Smooth muscle cell (in vitro differentiated cells): ENCODE data around the gene HKDC1. TPM values are rescaled to one million over a fixed set of nuclear protein-coding genes. Genes with fewer than 3 reads are reported as not detected.
"Not testable (repeated sequence)": the region's sequence is repeated elsewhere in the genome, so short reads cannot be mapped to it uniquely, and the experiment has no call there.

Source experiments
- DNase-seq: peaks from one replicate; lab custom pipeline; 2025; ENCODE audit not compliant: unreplicated experiment; lab: John Stamatoyannopoulos, UW
- H2AFZ ChIP-seq: fragments of 200-600 bp; sonication (generic); 2 replicates; pipeline ENCODE4 v1.6.0; 2016; ENCODE audit warnings: antibody characterized with exemption, low read depth, mild to moderate bottlenecking
- H3F3A ChIP-seq: fragments of 200-600 bp; sonication (generic); 2 replicates; pipeline ENCODE4 v1.6.0; 2017; ENCODE audit warnings: antibody characterized with exemption, low read depth
- H3K27ac ChIP-seq: fragments of 200-600 bp; sonication (generic); 2 replicates; pipeline ENCODE4 v1.5.1; 2016; ENCODE audit warnings: low read depth, mild to moderate bottlenecking
- H3K27me3 ChIP-seq: fragments of 200-600 bp; sonication (generic); 2 replicates; pipeline ENCODE4 v1.6.1; 2016; ENCODE audit warnings: low read depth, mild to moderate bottlenecking
- H3K36me3 ChIP-seq: fragments of 200-600 bp; sonication (generic); 2 replicates; pipeline ENCODE4 v1.5.1; 2016; ENCODE audit warnings: low read depth
- H3K4me1 ChIP-seq: fragments of 200-600 bp; sonication (generic); 2 replicates; pipeline ENCODE4 v1.5.1; 2016; ENCODE audit warnings: low read depth
- H3K4me2 ChIP-seq: fragments of 200-600 bp; sonication (generic); 2 replicates; pipeline ENCODE4 v1.6.0; 2016; ENCODE audit warnings: mild to moderate bottlenecking
- H3K4me3 ChIP-seq: fragments of 200-600 bp; sonication (generic); 2 replicates; pipeline ENCODE4 v1.5.1; 2016; ENCODE audit warnings: mild to moderate bottlenecking
- H3K79me2 ChIP-seq: fragments of 200-600 bp; sonication (generic); 2 replicates; pipeline ENCODE4 v1.6.0; 2016; ENCODE audit warnings: low read depth, mild to moderate bottlenecking
- H3K9ac ChIP-seq: fragments of 200-600 bp; sonication (generic); 2 replicates; pipeline ENCODE4 v1.6.0; 2016; ENCODE audit warnings: low read depth
- H3K9me3 ChIP-seq: fragments of 200-600 bp; sonication (generic); replicated peaks from 2 replicates; pipeline ENCODE4 v1.5.1; 2016; ENCODE audit warnings: low read depth
- H4K20me1 ChIP-seq: fragments of 200-600 bp; sonication (generic); 2 replicates; pipeline ENCODE4 v1.6.0; 2016; ENCODE audit warnings: low read depth
- CTCF ChIP-seq: fragments of 200-600 bp; sonication (generic); IDR thresholded peaks from 2 replicates; pipeline ENCODE4 v1.5.1; 2017; ENCODE audit warnings: borderline replicate concordance, mild to moderate bottlenecking, antibody characterized with exemption; ENCODE audit not compliant: insufficient read depth, poor library complexity, severe bottlenecking
- WGBS: methylation state at CpG from one replicate; pipeline ENCODE4 v1.1.7; 2016; ENCODE audit warnings: low lambda C conversion rate; 5-methylcytosine and 5-hydroxymethylcytosine counted together
- polyA plus RNA-seq: library from polyadenylated mRNA; unstranded; fragments of >200 nt; fragmentation: Nextera tagmentation; extraction: Ambion mirVana; gene quantifications from 2 replicates; pipeline ENCODE4 v1.2.1, GENCODE V29; 2016
- total RNA-seq: library from RNA; depleted of rRNA; stranded (reverse); fragments of >200 nt; gene quantifications from 2 replicates; pipeline ENCODE4 v1.2.3, GENCODE V29; 2014

The HKDC1 gene
- 0.09 TPM in 1 of 2 replicates, not detected in the other for total RNA-seq
- 0.27 TPM in 1 of 2 replicates, not detected in the other for polyA plus RNA-seq

GRCh38 chr10:69220041-69220451 lies at the start of gene HKDC1:
Gene HKDC1, plus strand, starts transcription at chr10:69220332. Its CDS starts 104 bp downstream, at chr10:69220436.
- TF ChIP-seq CTCF: no peak
- Histone ChIP-seq H3K4me3 (peak within 1 kb of the TSS; percentile 24), H3K36me3 (no peaks in the 10 kb centered on the region), H3K27me3 (no peaks in the 10 kb centered on the region), H3K9me3 (no peaks in the 10 kb centered on the region), H3K4me2 (no peak within 1 kb of the TSS), H3K27ac (no peak within 1 kb of the TSS), H2AFZ (no peak within 1 kb of the TSS), H4K20me1 (no peaks in the 10 kb centered on the region), H3K4me1 (no peaks in the 10 kb centered on the region), H3K9ac (no peak within 1 kb of the TSS), H3F3A (no peaks in the 10 kb centered on the region), H3K79me2 (no peaks in the 10 kb centered on the region)
- WGBS: 90% methylated on average over 8 of the region's 8 CpGs
- DNase-seq: no peak

GRCh38 chr10:69172241-69172982 lies 47.7 kb upstream of the HKDC1 start:
- no peak overlapping the region for H3K4me3 ChIP-seq
- peaks cover 8% of the 10 kb centered on the region for H3K36me3 ChIP-seq
- no peaks in the 10 kb centered on the region for H3K9me3 ChIP-seq
- H3K27me3 ChIP-seq: no peaks in the 10 kb centered on the region
- H2AFZ ChIP-seq: no peak overlapping the region
- WGBS: 95% methylated on average over 3 of the region's 3 CpGs
- H3F3A ChIP-seq: no peaks in the 10 kb centered on the region
- H3K9ac ChIP-seq: no peak overlapping the region
- H3K4me1 ChIP-seq: no peaks in the 10 kb centered on the region
- H3K27ac ChIP-seq: no peak overlapping the region
- no peak overlapping the region for H3K4me2 ChIP-seq
- H3K79me2 ChIP-seq: no peaks in the 10 kb centered on the region
- no peak for TF ChIP-seq CTCF
- H4K20me1 ChIP-seq: no peaks in the 10 kb centered on the region
- DNase-seq: no peak

- H3K9me3 ChIP-seq, H3F3A ChIP-seq, H3K27me3 ChIP-seq, H3K4me2 ChIP-seq, H2AFZ ChIP-seq, H3K4me3 ChIP-seq, H3K36me3 ChIP-seq, H3K79me2 ChIP-seq, DNase-seq, H4K20me1 ChIP-seq, H3K4me1 ChIP-seq, H3K27ac ChIP-seq, H3K9ac ChIP-seq: not testable (repeated sequence)
- WGBS: 95% methylated on average over 4 of the region's 4 CpGs
These were observed 44.8 kb upstream of the HKDC1 start for GRCh38 chr10:69175326-69175725.

GRCh38 chr10:69176823-69177222 lies 43.3 kb upstream of the HKDC1 start:
- no peaks in the 10 kb centered on the region for H3K27me3 ChIP-seq
- no peak overlapping the region for H3K4me2 ChIP-seq
- peaks cover 9% of the 10 kb centered on the region for H3K4me1 ChIP-seq
- H3F3A ChIP-seq: no peaks in the 10 kb centered on the region
- H3K4me3 ChIP-seq: no peak overlapping the region
- no peaks in the 10 kb centered on the region for H3K9me3 ChIP-seq
- H3K36me3 ChIP-seq: no peaks in the 10 kb centered on the region
- DNase-seq: no peak
- no peak overlapping the region for H3K9ac ChIP-seq
- TF ChIP-seq CTCF: no peak
- 77% methylated on average over 2 of the region's 2 CpGs for WGBS
- H3K79me2 ChIP-seq: peaks cover 17% of the 10 kb centered on the region
- no peak overlapping the region for H2AFZ ChIP-seq
- no peaks in the 10 kb centered on the region for H4K20me1 ChIP-seq
- no peak overlapping the region for H3K27ac ChIP-seq
